Tibial nerve (tissue), 3 donors: ENCODE data around the gene ST6GALNAC3.

ENCODE experiments used
- CTCF ChIP-seq, 5 experiments: fragments of 200-600 bp in 3 of 5; fragments of 450-650 bp in 2 of 5; sonication (generic) in 3 of 5; IDR thresholded peaks; one replicate each; pipeline ENCODE4 v1.5.1; 2016 to 2019; ENCODE audit warnings: antibody characterized with exemption in 5 of 5, mild to moderate bottlenecking in 3 of 5, moderate library complexity in 2 of 5
- POLR2A ChIP-seq, 2 donors: fragments of 450-650 bp; IDR thresholded peaks; one replicate each; pipeline ENCODE4 v1.6.1; 2017; ENCODE audit warnings: antibody characterized with exemption in 2 of 2, mild to moderate bottlenecking in 2 of 2, moderate library complexity in 2 of 2

- TF ChIP-seq CTCF (IDR thresholded peaks at IDR 0.05) (no peak), POLR2A (IDR thresholded peaks at IDR 0.05) (no peak)
Measured at GRCh38 chr1:76084029-76084627, 9.6 kb downstream of the ST6GALNAC3 start.
